HCEC 1CT (cell line): ENCODE results near the gene TRIM38.
"Not testable (repeated sequence)": the region's sequence is repeated elsewhere in the genome, so short reads cannot be mapped to it uniquely, and the experiment has no call there.

Experiments
- DNase-seq: peaks from one replicate; pipeline ENCODE4 v3.0.0-alpha.2; 2017

TRIM38 gene

GRCh38 chr6:25972128-25972527 lies 9.5 kb downstream of the TRIM38 start:
- no peak for DNase-seq

DNA sequence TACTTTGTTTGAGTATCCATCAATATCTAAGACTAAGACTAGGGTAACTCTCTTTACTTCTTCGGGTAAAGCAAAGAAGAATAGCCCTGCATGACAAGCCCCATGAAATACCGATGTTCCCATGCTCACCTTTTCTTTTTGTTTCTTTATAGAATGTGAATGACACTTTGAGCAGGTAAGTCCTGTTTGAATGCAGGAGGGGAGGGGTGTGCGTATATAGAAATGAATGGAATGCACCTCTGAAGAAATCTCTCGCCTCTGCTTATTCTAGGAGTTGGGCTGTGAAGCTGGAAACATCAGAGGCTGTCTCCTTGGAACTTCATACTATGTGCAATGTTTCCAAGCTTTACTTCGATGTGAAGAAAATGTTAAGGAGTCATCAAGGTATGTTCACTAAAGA lies 10.3 kb downstream of the TRIM38 start:
- no peak for DNase-seq

DNA sequence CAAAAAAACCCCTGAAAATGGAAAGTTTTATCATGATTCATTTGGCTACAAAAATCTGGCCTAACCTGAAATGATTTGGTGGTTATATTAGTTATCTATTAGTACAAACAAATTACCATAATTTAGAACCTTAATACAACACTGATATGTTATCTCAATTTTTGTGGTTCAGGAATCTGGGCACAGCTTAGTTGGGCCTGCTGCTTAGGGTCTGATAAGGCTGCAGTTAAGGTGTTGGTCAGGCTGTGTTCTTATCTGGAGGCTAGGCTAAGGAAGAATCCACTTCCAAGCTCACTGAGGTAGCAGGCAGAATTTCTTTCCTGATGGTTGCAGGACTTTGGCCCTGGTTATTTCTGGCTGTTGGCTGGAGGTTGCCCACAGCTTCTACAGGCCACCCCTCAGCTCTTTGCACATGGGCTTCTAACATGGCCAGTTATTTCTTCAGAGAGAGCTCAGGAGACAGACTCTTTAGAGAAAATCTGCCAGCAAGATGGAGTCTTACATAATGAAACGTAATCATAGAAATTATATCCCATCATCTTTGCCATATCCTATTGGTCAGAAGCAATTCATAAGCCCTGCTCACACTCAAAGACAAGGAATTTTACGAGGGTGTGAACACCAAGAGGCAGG lies 11.4 kb downstream of the TRIM38 start:
- no peak for DNase-seq

DNA sequence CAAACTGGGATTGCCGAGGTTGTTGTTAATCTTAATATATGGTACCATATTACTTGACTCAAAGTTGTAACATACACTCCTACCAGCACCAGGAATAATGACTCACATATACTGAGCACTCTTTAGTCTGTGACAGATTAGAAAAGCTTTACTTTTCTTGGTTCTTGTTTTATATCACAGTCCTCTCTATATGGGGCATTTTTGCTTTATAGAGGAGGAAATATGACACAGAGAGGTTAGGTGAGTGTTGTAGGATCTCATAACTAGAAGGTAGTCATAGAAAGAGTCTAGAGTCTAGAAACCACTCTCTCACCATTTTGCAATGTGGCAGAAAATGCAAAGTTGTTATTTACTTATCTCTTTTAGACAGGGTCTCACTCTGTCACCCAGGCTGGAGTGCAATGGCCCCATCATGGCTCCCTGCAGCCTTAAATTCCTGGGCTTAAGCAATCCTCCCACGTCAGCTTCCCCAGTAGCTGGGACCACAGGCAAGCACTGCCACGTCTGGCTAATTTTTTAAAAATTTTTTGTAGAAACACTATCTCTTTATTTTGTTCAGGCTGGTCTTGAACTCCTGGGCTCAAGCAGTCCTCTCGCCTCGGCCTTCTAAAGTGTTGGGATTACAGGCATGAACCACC lies 13.4 kb downstream of the TRIM38 start:
- no peak for DNase-seq

GRCh38 chr6:25980935-25981334 lies 18.3 kb downstream of the TRIM38 start:
- DNase-seq: no peak

DNA sequence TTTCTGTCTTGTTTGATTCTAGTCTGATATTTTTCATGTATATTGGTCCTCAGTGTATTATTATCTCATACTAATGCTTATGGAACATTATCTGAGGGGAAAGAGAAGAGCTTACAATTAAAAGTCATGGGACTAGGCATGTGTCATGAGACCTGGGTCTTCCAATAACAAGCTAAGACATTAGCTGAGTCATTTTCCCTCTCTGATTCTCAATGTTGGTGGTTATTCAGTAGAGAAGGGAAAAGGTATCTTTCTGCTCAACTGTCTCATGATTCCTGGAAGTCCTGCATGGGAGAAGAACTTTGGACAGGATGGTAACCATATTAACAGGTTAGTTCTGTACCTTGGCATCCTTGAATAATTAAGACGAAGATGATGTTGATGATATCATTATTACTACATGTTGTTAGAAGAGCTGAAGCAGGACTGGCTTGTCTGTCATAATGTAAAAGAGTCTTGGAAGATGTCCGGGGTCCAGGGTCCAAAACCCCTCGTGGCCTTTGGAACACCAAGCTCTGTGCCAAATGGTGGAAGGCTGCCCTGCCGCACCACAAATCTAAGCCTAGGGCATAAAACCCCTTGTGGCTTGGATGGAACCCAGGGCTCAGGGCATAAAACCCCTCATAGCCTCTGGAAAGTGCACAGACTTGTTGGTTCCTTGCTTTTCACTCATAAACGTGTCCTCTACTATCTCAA lies 19.1 kb downstream of the TRIM38 start:
- no peak for DNase-seq

DNA sequence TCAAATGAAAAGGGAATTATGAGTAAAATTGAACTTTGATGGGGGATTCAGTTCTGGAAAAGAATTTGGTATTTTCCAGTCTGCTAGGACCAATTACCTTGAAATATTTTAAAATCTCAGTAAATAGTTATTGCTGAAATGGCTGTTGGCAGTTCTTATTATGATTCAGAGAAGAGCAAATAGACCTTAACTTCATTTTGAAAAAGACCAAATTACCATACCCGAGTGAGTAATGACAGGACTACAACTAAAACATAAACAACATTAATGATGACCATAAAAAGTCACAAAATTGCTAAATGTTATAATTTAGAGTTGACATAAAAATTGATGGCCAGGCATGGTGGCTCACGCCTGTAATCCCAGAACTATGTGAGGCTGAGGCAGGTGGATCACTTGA lies 21.7 kb downstream of the TRIM38 start:
- no peak for DNase-seq

DNA sequence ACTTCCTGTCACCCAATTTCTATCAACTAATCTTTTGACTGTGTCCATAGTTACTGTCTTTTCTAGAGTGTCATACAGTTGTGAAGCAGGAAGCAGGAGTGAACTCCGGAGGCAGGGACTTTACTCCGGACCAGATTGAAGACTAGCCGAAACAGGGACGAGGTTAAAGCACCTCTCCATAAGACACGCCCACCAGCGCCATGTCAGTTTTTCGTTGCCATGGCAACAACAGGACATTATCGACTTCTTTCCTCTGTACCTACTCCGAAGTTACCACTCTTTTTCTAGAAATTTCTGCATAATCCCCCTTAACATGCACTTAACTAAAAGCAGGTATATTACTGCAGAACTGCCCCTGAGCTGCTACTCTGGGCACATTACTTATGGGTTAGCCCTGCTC lies 25.2 kb downstream of the TRIM38 start:
- DNase-seq: no peak

GRCh38 chr6:25990172-25990873 lies 27.7 kb downstream of the TRIM38 start:
- DNase-seq: no peak

DNA sequence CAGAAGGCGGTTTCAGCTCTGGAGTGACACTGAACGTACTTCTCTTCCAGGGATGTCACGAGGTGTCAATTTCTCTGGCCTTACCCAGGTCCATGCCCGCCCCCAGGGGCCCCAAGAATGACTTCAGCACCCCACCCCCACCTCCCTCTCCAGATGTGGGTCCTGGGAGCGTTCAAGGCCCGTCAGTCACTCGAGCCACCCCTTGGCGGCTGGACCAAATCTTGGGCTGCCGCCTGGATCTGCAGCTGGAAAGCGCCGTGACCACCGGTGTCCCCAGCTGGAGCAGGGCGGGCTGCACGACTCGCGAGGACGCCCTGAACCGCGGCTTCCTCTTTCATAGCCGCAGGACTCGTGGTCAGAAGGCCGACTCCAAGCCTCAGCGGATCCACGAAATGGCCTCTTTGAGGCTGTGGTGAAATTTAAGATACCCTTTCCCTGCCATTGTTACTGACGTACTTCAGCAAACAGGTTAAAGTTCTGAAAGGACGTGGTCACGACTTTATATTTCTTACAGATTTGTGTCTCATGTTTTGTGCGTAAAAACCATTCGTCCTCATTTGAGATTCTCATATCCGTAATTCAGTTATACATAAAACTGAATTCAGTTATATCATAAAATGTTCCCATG lies 29.3 kb downstream of the TRIM38 start:
- peak; percentile 55 for DNase-seq

- DNase-seq: peak; percentile 88
These were observed 30.1 kb downstream of the TRIM38 start for GRCh38 chr6:25992413-25993340.

DNA sequence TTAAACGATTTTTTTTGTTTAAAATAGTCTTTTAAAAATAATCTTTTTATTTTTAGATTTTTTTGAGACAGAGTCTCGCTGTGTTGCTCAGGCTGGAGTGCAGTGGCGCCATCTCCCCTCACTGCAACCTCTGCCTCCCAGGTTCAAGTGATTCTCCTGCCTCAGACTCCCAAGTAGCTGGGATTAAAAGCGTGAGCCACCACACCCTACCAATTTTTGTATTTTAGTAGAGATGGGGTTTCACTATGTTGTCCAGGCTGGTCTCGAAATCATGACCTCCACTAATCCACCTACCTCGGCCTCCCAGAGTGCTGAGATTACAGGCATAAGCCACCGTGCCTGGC lies 30.7 kb downstream of the TRIM38 start:
- not testable (repeated sequence) for DNase-seq

GRCh38 chr6:25995507-25995906 lies 32.9 kb downstream of the TRIM38 start:
- DNase-seq: no peak

DNA sequence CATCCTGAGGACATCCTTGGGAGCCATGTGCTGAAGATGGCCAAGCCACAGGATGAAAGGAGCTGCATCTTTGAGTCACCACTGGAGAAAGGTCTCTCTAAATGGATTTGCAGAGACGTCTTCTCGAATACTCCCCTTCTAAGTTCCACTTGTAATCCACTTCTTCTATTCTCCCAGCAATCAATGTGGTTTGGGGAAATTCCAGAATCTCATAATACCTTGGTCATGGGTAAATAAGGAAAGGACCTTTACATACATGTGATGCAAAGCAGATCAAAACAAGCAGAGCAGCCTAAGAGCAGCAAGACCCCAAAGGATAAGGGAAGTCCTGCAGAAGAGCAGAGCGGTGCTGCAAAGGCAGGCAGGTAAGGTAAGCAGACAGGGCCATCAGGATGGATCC lies 35.3 kb downstream of the TRIM38 start:
- DNase-seq: no peak

DNA sequence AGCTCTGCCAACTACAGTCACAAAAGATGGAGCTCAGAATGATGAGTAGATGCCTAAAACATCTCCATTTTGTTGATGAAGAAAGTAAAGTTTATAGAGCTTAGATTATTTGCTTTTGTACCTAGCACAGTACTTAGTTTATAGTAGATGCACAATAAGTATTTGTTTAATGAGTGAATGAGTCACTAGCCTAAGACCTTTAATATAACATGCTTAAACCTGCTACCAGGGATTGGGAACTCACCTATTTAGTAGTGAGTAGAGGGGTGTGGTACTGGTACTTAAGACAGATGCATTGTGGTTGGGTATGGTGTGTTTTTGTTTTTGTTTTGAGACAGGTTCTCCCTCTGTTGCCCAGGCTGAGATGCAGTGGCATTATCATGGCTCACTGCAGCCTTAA lies 35.8 kb downstream of the TRIM38 start:
- DNase-seq: no peak

DNA sequence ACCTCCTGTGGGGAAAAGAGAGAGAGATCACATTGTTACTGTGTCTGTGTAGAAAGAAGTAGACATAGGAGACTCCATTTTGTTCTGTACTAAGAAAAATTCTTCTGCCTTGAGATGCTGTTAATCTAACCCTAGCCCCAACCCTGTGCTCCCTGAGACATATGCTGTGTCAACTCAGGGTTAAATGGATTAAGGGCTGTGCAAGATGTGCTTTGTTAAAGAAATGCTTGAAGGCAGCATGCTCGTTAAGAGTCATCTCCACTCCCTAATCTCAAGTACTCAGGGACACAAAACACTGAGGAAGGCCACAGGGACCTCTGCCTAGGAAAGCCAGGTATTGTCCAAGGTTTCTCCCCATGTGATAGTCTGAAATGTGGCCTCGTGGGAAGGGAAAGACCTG lies 36.6 kb downstream of the TRIM38 start:
- not testable (repeated sequence) for DNase-seq

GRCh38 chr6:26000366-26001144 lies 38.0 kb downstream of the TRIM38 start:
- DNase-seq: no peak

DNA sequence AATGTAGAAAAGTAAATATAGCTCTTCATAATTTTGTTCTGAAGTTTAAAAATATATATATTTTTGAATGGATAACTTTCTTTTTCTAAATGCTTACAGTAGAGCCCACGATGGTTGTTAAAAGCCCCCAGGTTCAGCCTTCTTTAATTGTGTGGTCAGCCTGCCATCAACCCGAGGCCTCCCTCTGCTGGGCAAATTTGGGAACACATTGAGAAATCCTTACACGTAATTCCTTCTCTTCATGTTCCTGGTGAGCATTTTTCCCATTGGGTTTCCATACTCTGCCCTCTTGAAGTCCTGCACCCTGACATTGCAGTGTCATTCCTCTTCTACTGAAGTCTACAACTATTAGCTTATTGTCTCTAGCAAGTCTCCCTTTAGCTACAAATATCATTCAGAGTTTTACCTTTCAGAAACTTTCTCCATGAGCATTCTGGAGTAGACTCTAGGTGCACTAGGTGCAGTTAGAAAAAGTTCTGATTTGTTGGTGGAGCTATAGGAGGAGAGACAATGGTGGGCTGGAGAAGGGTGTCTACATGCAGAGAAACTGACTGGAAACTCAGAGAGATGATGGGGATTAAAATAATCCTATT lies 40.6 kb downstream of the TRIM38 start:
- peak; percentile 51 for DNase-seq

DNA sequence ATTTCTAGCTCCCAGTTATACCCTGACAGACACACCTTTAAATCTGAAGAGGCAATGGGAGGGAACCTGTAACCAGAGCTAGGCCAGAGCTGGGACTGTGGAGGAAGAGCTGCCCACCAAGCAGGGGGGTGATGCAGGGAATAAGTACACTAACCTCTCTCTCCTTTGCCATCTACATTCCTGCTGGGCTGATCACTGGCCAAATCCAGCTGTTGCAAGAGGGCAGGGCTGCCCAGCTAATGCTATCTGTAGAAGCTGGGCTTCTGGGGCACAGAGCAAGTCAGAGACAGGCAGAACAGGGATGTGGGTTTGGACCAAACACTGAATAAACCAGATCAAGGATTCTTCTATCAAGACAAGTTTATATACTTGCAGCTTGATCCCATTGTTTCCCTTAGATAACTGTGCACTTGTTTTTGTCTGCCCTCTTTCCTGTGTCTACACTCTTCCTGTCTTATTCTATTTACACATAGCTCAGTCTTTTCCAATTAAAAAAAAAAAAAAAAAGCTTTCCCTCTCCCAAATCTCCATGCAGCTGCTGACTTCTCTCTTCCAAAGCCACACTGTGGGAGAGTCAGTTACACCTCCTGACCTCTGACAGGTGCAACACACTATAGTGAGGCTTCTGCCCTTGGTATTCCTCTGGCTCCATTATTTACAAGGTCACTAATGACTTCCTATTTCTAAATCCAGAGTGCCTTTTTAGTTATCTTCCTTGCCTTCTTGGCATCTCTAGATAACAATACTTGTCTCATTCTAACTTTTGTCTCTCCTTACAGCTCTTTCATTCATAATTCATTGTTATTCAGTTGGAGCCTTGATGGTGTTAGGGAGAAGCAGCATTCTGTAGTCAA lies 43.7 kb downstream of the TRIM38 start:
- no peak for DNase-seq

- DNase-seq: not testable (repeated sequence)
These were observed 44.3 kb downstream of the TRIM38 start for GRCh38 chr6:26006940-26007305.
